B cell (primary cell): ENCODE results near the gene GRXCR2. TPM values are rescaled to one million over a fixed set of nuclear protein-coding genes. Genes with fewer than 3 reads are reported as not detected.

ENCODE experiments used
- ATAC-seq: fragments of 200-7000 bp; cut with Tn5 transposase; one replicate; pipeline ENCODE4 v1.10.0; 2021; ENCODE audit warnings: low read depth, mild to moderate bottlenecking, moderate number of reproducible peaks, moderate library complexity
- CTCF ChIA-PET: fragments of 350-600 bp; sonication (Branson Sonifier 250); formaldehyde crosslinking; loops from one replicate; lab custom pipeline; 2021; ENCODE audit warnings: antibody characterized with exemption, inconsistent platforms; lab: Charles Lee
- POLR2A ChIA-PET: fragments of 350-600 bp; sonication (Branson Sonifier 250); formaldehyde crosslinking; loops from one replicate; lab custom pipeline; 2021; ENCODE audit warnings: antibody characterized with exemption; lab: Charles Lee
- DNase-seq: peaks from one replicate; pipeline ENCODE4 v3.0.0; 2013
- H2AFZ ChIP-seq: 2 replicates; pipeline ENCODE4 v1.6.1; 2012; ENCODE audit warnings: mild to moderate bottlenecking, low read depth, low read length; ENCODE audit not compliant: insufficient read depth, poor library complexity, severe bottlenecking
- H3K27ac ChIP-seq, 2 donors: 1 replicate in 1 of 2; 2 replicates in 1 of 2; pipeline ENCODE4 v1.5.1; 2012 to 2013; ENCODE audit warnings: low read length in 2 of 2, mild to moderate bottlenecking in 2 of 2, moderate library complexity in 1 of 2
- H3K27me3 ChIP-seq, 4 experiments: fragments of 200-600 bp in 1 of 4; sonication (generic) in 1 of 4; replicated peaks in 1 of 4; 1 replicate in 2 of 4; 2 replicates in 2 of 4; pipeline versions ENCODE4 v1.6.1 to v1.7.0; 2013 to 2016; ENCODE audit warnings: low read length in 3 of 4, mild to moderate bottlenecking in 2 of 4, mixed read lengths in 1 of 4, moderate library complexity in 1 of 4; ENCODE audit not compliant: insufficient read depth in 4 of 4, control insufficient read depth in 3 of 4; ENCODE audit errors: control extremely low read depth in 1 of 4
- H3K36me3 ChIP-seq, 2 experiments: replicated peaks in 1 of 2; 1 replicate in 1 of 2; 2 replicates in 1 of 2; pipeline versions ENCODE4 v1.6.1 to v1.7.1; 2013; ENCODE audit warnings: low read length in 1 of 2; ENCODE audit not compliant: insufficient read depth in 2 of 2, control insufficient read depth in 1 of 2; ENCODE audit errors: control extremely low read depth in 1 of 2, extremely low read depth in 1 of 2
- H3K4me1 ChIP-seq, 2 donors: fragments of 200-600 bp in 1 of 2; sonication (generic) in 1 of 2; 1 replicate in 1 of 2; 2 replicates in 1 of 2; pipeline versions ENCODE4 v1.5.1 to v1.6.1; 2013 to 2017; ENCODE audit warnings: low read length in 2 of 2; ENCODE audit not compliant: control insufficient read depth in 2 of 2, insufficient read depth in 2 of 2
- H3K4me2 ChIP-seq: replicated peaks from 2 replicates; pipeline ENCODE3; 2012; ENCODE audit warnings: mild to moderate bottlenecking, low read depth, low read length; ENCODE audit not compliant: poor library complexity, severe bottlenecking
- H3K4me3 ChIP-seq, 5 experiments: fragments of 200-600 bp in 1 of 5; sonication (generic) in 1 of 5; 1 replicate in 3 of 5; 2 replicates in 2 of 5; pipeline versions ENCODE4 v1.5.1 to v1.7.0; 2011 to 2016; ENCODE audit warnings: low read length in 4 of 5, mild to moderate bottlenecking in 4 of 5, low read depth in 2 of 5, control low read depth in 1 of 5, moderate library complexity in 1 of 5; ENCODE audit not compliant: insufficient read depth in 1 of 5; ENCODE audit errors: control extremely low read depth in 1 of 5, extremely low read depth in 1 of 5
- H3K79me2 ChIP-seq: fragments of 200-600 bp; sonication (generic); one replicate; pipeline ENCODE4 v1.6.0; 2016; ENCODE audit warnings: low read length; ENCODE audit not compliant: control insufficient read depth, insufficient read depth
- H3K9ac ChIP-seq: fragments of 200-600 bp; sonication (generic); 2 replicates; pipeline ENCODE4 v1.6.1; 2017; ENCODE audit warnings: mild to moderate bottlenecking, low read length, moderate library complexity
- H3K9me3 ChIP-seq, 3 donors: one replicate each; pipeline versions ENCODE4 v1.6.1 to v1.7.1; 2013; ENCODE audit warnings: low read length in 2 of 3; ENCODE audit not compliant: control insufficient read depth in 2 of 3, insufficient read depth in 1 of 3; ENCODE audit errors: control extremely low read depth in 1 of 3
- H4K20me1 ChIP-seq: 2 replicates; pipeline ENCODE4 v1.6.0; 2012; ENCODE audit warnings: mild to moderate bottlenecking, low read length; ENCODE audit not compliant: insufficient read depth, control insufficient read depth, poor library complexity, severe bottlenecking
- H3K27ac Mint-ChIP-seq: one replicate; pipeline ENCODE4 v1.8.0; 2021; ENCODE audit warnings: mixed read lengths
- H3K27me3 Mint-ChIP-seq: one replicate; pipeline ENCODE4 v1.8.0; 2021; ENCODE audit warnings: mixed read lengths
- H3K4me1 Mint-ChIP-seq: one replicate; pipeline ENCODE4 v1.8.0; 2021; ENCODE audit warnings: mixed read lengths
- H3K4me3 Mint-ChIP-seq: one replicate; pipeline ENCODE4 v1.8.0; 2021; ENCODE audit warnings: mixed read lengths
- H3K9me3 Mint-ChIP-seq: one replicate; pipeline ENCODE4 v1.8.0; 2022; ENCODE audit warnings: mixed read lengths; ENCODE audit not compliant: insufficient read depth
- CTCF ChIP-seq: fragments of 200-600 bp; IDR thresholded peaks from one replicate; pipeline ENCODE4 v1.8.0; 2022; ENCODE audit warnings: antibody characterized with exemption, mild to moderate bottlenecking
- EZH2 ChIP-seq: IDR thresholded peaks from 2 replicates; pipeline ENCODE4 v1.6.1; 2012; ENCODE audit warnings: borderline replicate concordance, low read depth, mild to moderate bottlenecking, moderate library complexity, low read length; ENCODE audit not compliant: insufficient read depth, poor library complexity, severe bottlenecking
- WGBS: methylation state at CpG from one replicate; pipeline ENCODE4 v1.1.5; 2013; ENCODE audit warnings: missing lambda C conversion rate; ENCODE audit not compliant: insufficient coverage; 5-methylcytosine and 5-hydroxymethylcytosine counted together
- intact Hi-C: fragments of 100-400 bp; cut with micrococcal nuclease; formaldehyde crosslinking; loops from one replicate; pipeline ENCODE4 v1.10.0; 2022
- polyA plus RNA-seq: library from polyadenylated mRNA; depleted of rRNA; stranded (reverse); fragments of >200 nt; gene quantifications from 2 replicates; pipeline ENCODE4 v1.2.3, GENCODE V29; 2012
- total RNA-seq, 2 donors: library from RNA; stranded (reverse); fragments of 120-200 nt in 1 of 2; gene quantifications; 1 replicate in 1 of 2; 2 replicates in 1 of 2; pipeline versions ENCODE4 v1.2.3 to v1.2.4, GENCODE V29; 2013 to 2022

The GRXCR2 gene
- total and polyA plus RNA-seq, 2 donors (not counting 1 experiment from before 2014, with no cell fraction given), result not detected

DNA sequence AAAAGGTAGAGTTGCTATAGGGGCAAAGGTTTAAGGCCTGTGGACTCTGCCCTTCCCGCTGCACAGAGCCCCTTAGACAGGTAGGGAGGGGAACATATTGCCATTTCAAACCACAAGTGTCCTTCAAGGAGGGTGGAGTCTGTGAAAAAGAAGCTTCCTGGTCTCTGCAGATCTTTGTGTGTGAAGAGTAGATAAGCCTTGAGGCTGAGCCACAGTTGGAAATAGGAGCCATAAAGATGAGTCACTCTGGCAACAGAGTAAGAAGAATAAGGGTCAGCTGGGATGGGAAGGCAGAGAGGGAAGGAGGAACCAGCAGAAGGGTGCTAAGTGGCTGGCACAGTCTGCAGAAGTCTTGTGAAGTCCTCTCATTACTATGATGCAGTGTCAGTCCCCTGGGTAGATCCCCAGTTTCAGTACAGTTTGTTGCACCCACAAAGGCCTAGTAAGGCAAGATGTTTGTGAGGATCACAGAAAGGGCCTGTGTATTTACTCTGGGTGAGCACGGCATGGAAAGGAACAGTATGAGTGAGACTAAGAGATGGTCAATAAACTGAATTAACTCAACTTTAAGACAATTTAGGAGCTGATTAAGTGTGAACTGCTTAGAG is 18.1 kb downstream of the GRXCR2 start:
- POLR2A ChIA-PET, result no interaction called here
- H4K20me1 ChIP-seq, result no peaks in the 10 kb centered on the region
- peaks cover 0 to 3% of the 10 kb centered on the region in 2 donors for H3K4me1 ChIP-seq
- Mint-ChIP-seq H3K27ac (no peak overlapping the region), H3K9me3 (no peaks in the 10 kb centered on the region), H3K4me1 (peaks cover 4% of the 10 kb centered on the region), H3K27me3 (peaks cover 9% of the 10 kb centered on the region), H3K4me3 (no peak overlapping the region)
- CTCF ChIA-PET, result no interaction called here
- H3K9ac ChIP-seq, result no peak overlapping the region
- no peaks in the 10 kb centered on the region for H3K79me2 ChIP-seq
- no peak for TF ChIP-seq CTCF
- no peak for TF ChIP-seq EZH2
- H3K4me2 ChIP-seq, result no peak overlapping the region
- peaks cover 0 to 3% (median 2%) of the 10 kb centered on the region in 4 experiments for H3K27me3 ChIP-seq
- no CpG with 5 or more reads among the region's 2 CpGs for WGBS
- no peak for DNase-seq
- H3K9me3 ChIP-seq, result no peaks in the 10 kb centered on the region
- intact Hi-C loops, result no loop called here
- H3K27ac ChIP-seq, result no peak overlapping the region
- H3K4me3 ChIP-seq, result no peak overlapping the region
- ATAC-seq, result no peak
- H2AFZ ChIP-seq, result no peak overlapping the region
- no peaks in the 10 kb centered on the region for H3K36me3 ChIP-seq

- Histone ChIP-seq H3K4me2 (no peak overlapping the region), H3K79me2 (no peaks in the 10 kb centered on the region), H4K20me1 (no peaks in the 10 kb centered on the region), H2AFZ (no peak overlapping the region), H3K27ac (no peak overlapping the region), H3K9ac (no peak overlapping the region), H3K36me3 (no peaks in the 10 kb centered on the region), H3K27me3 (peaks cover 0 to 3% (median 2%) of the 10 kb centered on the region in 4 experiments), H3K4me3 (no peak overlapping the region), H3K9me3 (no peaks in the 10 kb centered on the region), H3K4me1 (peaks cover 0 to 3% of the 10 kb centered on the region in 2 donors)
- ChIA-PET POLR2A (no interaction called here), CTCF (no interaction called here)
- H3K9me3 Mint-ChIP-seq, result peaks cover 4% of the 10 kb centered on the region
- ATAC-seq (no peak), DNase-seq (no peak)
- no peak for TF ChIP-seq CTCF
- no peak for TF ChIP-seq EZH2
- peaks cover 10% of the 10 kb centered on the region for H3K27me3 Mint-ChIP-seq
- WGBS, result no CpG with 5 or more reads among the region's 3 CpGs
- intact Hi-C loops, result no loop called here
- H3K4me3 Mint-ChIP-seq, result no peak overlapping the region
- H3K27ac Mint-ChIP-seq, result no peak overlapping the region
- H3K4me1 Mint-ChIP-seq, result peaks cover 4% of the 10 kb centered on the region
These were observed 18.9 kb downstream of the GRXCR2 start for GRCh38 chr5:145853781-145854376.
